GM21526 (cell line): ENCODE measurements around the gene MT1A.
A peak's percentile ranks its signal among the peaks of the same experiment; 100 is the strongest.
"Not testable (repeated sequence)": the region's sequence is repeated elsewhere in the genome, so short reads cannot be mapped to it uniquely, and the experiment has no call there.

Experiments
- ATAC-seq: cut with Tn5 transposase; IDR thresholded peaks from one replicate; pipeline ENCODE4 v1.9.1; 2021; ENCODE audit warnings: moderate library complexity; ENCODE audit not compliant: unreplicated experiment, low FRiP score

Gene MT1A

DNA sequence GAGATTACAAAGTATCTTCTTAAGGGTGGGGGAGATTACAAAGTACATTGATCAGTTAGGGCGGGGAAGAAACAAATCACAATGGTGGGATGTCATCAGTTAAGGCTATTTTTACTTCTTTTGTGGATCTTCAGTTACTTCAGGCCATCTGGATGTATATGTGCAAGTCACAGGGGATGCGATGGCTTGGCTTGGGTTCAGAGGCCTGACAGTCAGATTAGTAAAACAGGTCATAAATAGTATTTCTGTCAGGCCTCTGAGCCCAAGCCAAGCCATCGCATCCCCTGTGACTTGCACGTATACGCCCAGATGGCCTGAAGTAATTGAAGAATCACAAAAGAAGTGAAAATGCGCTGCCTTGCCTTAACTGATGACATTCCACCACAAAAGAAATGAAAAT lies 36.1 kb downstream of the MT1A start:
- not testable (repeated sequence) for ATAC-seq

DNA sequence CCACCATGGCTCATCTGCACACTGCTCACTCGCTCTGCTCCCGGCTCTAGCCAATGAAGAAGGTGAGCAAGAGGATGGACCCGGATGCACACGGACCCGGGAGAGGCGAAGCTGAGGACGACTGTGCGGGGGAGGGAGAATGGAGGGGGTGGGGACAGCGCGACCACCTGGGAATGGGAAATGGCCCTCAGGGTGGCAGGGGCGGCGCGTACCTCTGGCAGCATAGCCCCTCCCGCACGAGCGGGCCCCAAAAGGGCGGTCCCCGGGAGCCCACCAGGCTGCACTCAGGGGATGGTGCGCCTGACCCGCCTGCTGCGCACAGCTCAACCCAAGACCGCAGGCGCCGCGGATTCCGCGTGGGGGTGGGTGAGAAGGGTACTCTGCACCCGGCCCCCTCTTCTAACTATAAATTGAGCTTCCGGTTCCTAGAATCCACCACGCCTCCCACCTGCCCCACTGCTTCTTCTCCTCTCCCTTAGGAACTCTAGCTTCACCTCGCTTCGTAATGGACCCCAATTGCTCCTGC lies 37.3 kb downstream of the MT1A start:
- ATAC-seq = no peak

DNA sequence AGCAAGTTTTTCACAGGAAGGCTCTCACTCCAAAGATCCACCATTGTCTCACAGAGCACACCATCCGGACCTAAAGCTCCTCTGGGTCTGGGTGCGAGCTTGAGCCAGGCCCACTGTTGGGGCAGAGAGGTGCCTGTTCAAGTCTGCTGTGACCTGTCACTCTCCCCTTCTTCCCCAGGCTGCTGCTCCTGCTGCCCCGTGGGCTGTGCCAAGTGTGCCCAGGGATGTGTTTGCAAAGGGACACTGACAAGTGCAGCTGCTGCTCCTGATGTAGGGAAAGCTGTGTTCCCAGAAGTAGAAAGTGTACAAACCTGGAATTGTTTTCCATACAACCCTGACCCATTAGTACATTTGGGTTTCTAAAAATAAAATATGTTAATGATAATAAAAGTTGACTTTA lies 39.0 kb downstream of the MT1A start:
- no peak for ATAC-seq

DNA sequence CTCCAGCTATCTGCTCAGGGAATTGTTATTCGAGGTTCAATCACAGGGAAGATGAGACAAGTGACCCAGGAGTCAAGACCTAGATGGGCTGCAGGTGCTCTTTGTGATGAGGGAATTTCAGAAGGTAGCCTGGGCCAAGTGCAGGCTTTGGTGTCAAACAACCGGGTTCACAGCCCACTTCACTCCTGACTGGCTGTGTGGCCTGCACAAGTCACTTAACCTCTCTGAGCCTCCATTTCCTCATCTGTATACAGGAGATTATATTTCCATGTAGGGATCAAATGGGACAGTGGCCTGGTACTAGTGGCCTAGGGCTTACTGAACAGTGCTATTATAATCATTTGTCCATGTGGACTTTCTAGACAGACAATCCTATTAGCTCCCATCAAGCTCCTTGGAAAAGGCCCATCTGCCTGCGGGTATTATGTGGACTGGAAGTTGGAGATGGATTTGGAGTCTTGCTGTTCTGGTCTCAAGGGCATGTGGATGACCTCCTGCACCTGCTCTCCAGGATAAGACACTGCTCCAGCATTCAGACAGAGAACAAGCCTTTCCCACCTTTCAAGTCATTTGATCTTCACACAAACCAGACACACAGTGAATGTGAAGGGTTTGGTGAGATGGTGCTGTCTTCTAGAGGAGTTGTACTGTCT lies 40.7 kb downstream of the MT1A start:
- no peak for ATAC-seq

DNA sequence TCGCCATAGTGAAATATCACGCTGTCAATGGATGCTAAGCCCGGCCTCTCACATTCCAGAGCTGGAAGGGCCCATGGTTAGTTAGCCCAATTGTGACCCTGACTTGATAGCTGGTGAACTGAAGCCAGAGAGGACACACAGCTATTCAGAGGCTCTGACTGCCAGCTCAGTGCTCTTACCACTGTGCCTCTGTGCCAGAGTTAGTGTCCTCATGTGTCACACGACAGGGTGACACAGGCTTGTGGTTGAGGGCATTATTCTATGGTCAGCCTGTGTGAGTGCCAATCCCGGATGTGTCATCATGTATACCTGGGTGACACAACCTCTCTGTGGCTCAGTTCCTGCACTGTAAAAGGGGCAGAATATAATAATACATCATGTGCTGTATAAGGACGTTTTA lies 41.4 kb downstream of the MT1A start:
- no peak for ATAC-seq

DNA sequence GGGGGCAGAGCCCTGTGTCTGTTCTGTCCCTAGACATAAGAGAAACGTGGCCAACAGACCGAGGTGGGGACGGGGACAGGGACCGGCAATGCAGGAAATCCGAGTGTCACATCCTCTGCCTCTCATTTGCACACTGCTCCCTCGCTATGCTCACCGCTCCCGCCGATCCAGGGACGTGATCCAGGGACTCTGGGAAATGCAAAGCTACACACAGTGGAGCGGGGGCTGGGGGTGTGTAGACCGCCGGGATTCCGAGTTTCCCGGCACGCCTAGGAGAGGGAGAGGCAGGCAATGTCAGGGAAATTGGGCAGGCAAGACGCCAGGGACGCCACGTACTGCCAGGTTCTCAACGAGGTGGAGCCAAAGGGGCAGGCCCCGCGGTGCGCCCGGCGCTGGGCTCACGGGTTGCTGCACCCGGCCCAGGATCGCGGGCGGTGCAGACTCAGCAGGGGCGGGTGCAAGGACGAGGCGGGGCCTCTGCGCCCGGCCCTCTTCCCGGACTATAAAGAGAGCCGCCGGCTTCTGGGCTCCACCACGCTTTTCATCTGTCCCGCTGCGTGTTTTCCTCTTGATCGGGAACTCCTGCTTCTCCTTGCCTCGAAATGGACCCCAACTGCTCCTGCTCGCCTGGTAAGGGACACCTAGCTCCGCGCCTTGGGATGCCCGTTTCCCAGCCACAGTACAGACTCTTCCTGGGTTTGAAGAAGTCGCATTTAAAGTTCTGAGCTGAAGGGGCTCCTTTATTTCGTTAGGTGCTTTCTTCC lies 43.7 kb downstream of the MT1A start, which contains the start of gene MT1X:
Gene MT1X (plus strand): TSS at position 532 of the 764 bp plus-strand sequence. CDS start 71 bp downstream, at position 603.
- peak; percentile 98 for ATAC-seq

DNA sequence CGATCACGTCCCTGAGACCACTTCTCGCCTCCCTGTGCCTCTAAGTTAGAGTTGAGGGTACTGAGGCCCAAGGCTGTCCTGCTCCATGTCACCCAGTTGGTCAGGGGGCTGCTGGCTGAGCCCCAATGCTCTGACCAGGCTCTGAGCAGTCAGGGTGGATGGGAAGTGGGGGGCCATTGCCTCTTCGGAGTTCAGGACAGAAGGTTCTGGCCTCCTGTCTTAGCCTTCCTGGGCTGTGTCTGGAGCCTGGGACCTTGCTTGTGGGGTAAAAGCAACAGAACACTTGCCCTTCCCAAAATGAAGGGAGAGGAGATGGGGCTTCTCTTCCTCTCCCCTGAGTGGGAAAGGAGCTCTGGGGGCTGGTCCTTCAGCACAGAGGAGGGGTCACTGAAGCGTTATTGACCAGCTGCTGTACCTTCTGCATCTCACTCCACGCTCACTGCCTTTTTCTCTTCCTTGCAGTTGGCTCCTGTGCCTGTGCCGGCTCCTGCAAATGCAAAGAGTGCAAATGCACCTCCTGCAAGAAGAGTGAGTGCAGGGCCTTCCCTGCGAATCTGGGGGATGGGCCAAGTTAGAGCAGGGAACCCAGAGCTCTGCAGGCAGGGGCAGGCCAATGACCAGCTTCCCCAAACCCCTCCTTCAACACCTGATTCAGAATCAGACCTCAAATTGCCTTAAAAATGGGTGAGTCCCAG lies 44.4 kb downstream of the MT1A start:
- ATAC-seq = no peak

DNA sequence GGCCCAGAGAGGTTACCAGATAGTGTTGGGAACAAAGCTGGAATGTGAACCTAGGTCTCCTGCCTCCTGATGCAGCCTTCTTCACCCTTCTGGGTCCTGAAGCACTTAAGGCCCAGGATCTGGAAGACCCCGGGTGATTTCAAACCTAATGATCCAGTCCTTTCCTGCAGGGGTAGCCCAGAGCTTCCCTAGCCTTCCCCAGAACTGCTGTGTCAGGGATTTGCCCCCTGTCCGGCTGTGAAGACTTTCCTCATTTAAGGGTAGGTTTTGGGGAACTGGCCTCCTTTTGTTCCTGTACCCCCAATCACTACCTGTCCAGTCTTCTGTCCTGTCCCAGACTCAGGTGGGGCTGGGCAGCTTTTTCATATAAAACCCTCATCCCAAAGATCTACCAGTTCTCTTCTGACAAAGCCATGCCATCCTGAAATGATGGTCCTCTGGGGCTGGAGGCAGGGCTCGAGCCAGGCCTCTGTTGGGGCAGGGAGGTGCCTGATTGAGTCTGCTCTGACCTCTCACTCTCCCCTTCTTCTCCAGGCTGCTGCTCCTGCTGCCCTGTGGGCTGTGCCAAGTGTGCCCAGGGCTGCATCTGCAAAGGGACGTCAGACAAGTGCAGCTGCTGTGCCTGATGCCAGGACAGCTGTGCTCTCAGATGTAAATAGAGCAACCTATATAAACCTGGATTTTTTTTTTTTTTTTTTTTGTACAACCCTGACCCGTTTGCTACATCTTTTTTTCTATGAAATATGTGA lies 45.1 kb downstream of the MT1A start:
- ATAC-seq = no peak

DNA sequence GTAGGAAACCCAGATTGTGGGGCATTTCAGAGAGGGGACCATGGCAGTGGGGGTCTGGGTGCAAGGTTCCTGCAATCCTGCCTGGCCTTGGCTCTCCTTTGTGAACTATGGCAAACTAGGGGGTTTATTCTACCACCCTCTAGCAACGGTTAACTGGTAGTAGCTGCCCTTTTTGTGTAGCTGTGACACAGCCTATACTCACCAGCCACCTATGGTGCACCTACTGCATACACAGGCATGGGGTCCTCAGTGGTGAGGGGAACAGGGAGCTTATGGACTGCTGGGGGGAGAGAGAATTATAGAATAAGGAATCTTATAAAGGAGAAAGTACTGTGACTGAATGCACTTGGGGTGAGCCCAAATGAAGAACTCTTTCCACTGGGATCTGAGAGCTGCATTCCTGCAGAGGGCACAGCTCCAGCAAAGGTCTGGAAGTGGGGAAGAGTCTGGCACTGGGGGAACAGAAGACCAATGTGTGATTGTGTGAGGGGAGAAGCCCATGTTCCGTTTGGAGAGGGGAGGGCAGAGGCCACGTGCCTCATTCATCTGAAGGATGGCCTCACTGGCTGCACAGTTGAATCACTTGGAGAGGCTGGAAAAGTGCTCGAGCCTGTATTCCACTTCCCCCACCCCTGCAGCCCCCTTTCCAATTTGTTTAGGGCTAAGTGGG lies 45.9 kb downstream of the MT1A start:
- no peak for ATAC-seq

DNA sequence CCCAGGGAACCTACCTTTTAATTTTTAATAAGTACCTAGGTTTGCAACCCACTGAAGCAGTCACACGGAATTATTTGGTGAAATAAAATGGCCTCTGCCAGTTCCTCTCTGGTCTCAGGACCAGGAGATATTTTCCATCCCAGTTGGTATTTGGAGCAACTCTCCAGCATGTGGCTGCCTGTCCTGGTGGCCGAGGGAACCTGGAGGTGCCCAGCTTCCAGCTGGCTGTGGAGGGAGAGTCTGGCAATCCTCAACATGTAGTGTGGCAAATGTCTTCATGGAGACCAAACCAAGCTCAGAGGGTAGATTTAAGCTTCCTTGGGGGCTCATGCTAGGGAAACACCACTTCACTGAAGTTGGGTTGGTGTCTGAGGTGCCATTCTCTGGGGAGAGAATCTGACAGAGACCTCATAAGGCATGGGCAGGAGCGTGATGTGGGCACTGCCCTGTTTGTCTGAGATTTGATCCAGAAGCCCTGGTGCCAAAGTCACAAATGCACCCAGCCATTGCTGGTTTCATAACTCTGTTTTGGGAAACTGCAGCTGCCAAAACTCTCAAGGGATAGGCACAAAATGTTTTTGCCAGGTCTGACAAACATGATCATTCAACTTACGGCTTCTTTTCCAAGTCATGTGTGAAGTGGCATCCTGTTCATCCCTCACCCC lies 46.6 kb downstream of the MT1A start:
- no peak for ATAC-seq

DNA sequence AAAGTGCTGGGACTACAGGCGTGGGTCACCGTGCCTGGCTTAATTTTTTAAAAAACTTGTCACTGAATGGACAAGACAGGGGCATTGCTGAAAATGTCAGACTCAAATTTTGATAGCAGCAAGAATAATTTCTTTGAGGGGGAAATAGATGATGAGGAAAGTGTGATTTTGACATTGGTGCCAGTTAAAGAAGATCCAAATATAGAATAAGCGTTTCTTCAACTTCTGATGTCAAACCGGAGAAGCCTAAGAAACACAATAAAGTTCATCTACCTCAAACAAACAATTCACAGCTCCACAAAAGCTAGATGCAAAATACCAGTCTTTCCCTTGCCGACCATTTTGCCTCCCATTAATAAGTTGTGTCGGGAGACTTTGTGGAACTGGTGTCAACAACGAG lies 48.3 kb downstream of the MT1A start:
- no peak for ATAC-seq

DNA sequence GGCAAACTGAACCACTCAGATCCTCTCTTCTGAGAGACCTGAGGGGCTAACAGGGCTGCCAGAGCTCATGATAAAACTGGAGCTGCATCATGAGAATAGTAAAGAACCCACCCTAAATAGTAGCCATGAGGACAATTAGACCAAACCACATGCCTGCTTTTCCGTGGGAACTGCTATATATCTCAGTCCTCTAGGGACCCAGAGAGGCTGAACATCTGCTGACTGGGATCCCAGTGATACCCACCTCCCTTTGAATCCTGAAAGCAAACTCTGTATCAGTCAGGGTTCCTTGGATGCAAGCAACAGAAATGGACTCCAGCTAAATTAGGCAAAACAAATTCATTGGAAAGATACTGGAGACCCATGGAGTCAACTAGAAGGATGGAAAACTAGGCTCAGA lies 50.3 kb downstream of the MT1A start:
- no peak for ATAC-seq

DNA sequence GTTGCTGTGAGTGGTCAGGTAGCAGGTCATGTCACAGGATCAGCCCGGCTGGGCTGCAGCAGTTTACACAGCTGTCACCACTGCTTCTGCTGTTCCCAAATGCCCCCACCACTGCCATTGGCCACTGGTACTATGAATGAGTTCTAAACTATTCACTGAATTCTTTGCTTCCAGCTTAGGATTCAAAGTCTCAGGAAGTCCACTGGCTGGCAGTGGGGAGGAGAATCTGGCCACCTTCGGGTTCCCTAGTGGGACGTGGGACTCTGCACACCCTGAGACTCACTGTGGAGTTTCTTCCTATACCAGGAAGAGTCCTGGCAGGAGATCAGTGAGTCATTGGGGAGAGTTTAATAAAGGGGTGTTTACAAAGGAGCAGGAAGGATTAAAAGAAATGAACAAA lies 50.7 kb downstream of the MT1A start:
- ATAC-seq = no peak
